Suprapubic skin (tissue), 4 donors: ENCODE measurements around the gene SYNE1. TPM values are rescaled to one million over a fixed set of nuclear protein-coding genes. Genes with fewer than 3 reads are reported as not detected.
"Not testable (repeated sequence)": the region's sequence is repeated elsewhere in the genome, so short reads cannot be mapped to it uniquely, and the experiment has no call there.

Experiments
- DNase-seq, 2 donors: peaks; one replicate each; pipeline ENCODE4 v3.0.0-alpha.2; 2019; ENCODE audit warnings: low spot score in 2 of 2
- H3K27ac ChIP-seq: fragments of 200-600 bp; sonication (generic); one replicate; pipeline ENCODE4 v1.5.1; 2019
- H3K27me3 ChIP-seq: fragments of 200-600 bp; sonication (generic); one replicate; pipeline ENCODE4 v1.5.1; 2019
- H3K36me3 ChIP-seq: fragments of 200-600 bp; sonication (generic); one replicate; pipeline ENCODE4 v1.5.1; 2019
- H3K4me1 ChIP-seq: fragments of 200-600 bp; sonication (generic); one replicate; pipeline ENCODE4 v1.5.1; 2019
- H3K4me3 ChIP-seq: fragments of 200-600 bp; sonication (generic); one replicate; pipeline ENCODE4 v1.5.1; 2019; ENCODE audit warnings: mild to moderate bottlenecking
- H3K9me3 ChIP-seq: fragments of 200-600 bp; sonication (generic); one replicate; pipeline ENCODE4 v1.5.1; 2019
- EP300 ChIP-seq: sonication (generic); formaldehyde crosslinking; IDR thresholded peaks from one replicate; pipeline ENCODE4 v1.6.1; 2017; ENCODE audit warnings: antibody characterized with exemption
- POLR2A ChIP-seq, 2 donors: fragments of 450-650 bp; IDR thresholded peaks; one replicate each; pipeline ENCODE4 v1.6.1; 2017; ENCODE audit warnings: antibody characterized with exemption in 2 of 2, mild to moderate bottlenecking in 2 of 2, moderate library complexity in 2 of 2
- POLR2AphosphoS5 ChIP-seq, 3 donors: sonication (generic); formaldehyde crosslinking; IDR thresholded peaks; one replicate each; pipeline ENCODE4 v1.6.1; 2017; ENCODE audit warnings: antibody characterized with exemption in 3 of 3
- WGBS: methylation state at CpG from one replicate; pipeline ENCODE4 v1.1.5; 2018; 5-methylcytosine and 5-hydroxymethylcytosine counted together
- total RNA-seq, 4 donors: library from RNA; depleted of rRNA; stranded (reverse); fragments of >200 nt; gene quantifications; one replicate each; pipeline ENCODE4 v1.1.0, GENCODE V29; 2016
- TF ChIP-seq, protein P1 (sequence below), 2 donors: fragments of 200-600 bp in 1 of 2; fragments of 450-650 bp in 1 of 2; sonication (generic) in 1 of 2; IDR thresholded peaks; one replicate each; pipeline ENCODE4 v1.5.1; 2016 to 2019; ENCODE audit warnings: antibody characterized with exemption in 2 of 2, mild to moderate bottlenecking in 1 of 2, moderate library complexity in 1 of 2

Gene SYNE1
- total RNA-seq, 4 donors from 2014 or later, result 105 to 184 (median 132) TPM

DNA sequence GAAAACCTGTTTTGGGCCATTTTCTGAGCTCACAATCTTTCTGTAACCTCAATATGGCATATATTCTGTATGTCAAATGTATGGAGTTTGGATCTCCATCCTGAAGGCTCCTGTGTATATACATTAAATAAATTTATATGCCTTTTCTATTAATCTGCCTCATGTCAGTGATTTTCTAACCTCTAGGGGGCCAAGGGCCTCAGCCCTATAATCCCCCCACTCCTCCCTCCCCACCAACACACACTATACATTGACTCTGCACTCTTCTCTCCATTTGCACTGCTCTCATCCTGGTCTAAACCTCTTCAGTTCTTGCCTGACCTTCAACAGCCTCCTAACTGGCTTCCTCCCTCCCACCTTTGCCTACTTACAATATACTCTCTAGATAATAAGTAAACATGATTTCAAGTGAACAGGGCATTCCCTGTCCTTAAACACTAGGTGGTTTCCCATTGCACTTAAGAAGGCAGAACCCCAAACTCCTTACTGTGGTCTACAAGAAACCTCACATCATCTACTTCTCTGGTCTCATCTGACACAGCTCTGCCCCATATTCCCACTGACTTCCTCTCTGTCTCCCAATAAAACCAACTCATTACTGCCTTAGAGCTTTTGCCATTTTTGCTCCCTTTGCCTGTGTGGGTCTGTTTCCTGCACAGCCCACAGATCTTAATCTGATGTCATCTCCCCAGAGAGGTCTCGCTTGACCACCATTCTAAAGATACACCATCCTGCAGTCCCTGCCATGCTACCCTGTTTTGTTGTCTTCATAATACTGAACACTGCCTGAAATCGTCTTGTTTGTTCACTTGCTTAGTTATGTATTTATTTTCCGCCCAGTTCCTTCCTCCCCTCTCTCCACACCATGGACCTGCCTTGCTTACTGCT, 213.7 kb downstream of the SYNE1 start:
- no peak for TF ChIP-seq POLR2AphosphoS5 (IDR thresholded peaks at IDR 0.05)
- TF ChIP-seq POLR2A (IDR thresholded peaks at IDR 0.05), result no peak
- DNase-seq, result no peak
- 88% methylated on average over 3 of the region's 3 CpGs for WGBS

DNA sequence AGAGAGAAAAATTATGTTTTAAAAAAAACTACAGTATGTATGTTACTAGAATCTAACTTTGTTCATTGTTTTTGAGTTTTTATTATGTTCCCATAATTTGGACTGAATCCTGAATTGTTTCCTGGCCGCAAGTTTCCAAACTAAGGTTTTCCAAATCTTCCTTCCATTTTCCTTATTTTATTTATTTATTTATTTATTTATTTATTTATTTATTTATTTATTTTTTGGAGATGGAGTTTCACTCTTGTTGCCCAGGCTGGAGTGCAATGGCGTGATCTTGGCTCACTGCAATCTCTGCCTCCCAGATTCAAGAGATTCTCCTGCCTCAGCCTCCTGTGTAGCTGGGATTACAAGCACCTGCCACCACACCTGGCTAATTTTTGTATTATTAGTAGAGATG, 215.7 kb downstream of the SYNE1 start:
- WGBS, result 99% methylated on average over 2 of the region's 2 CpGs

More for the DNA sequence above, 213.7 kb downstream of the SYNE1 start:
- no peaks in the 10 kb centered on the region for H3K36me3 ChIP-seq
- H3K9me3 ChIP-seq, result no peaks in the 10 kb centered on the region
- no peak overlapping the region for H3K4me3 ChIP-seq
- H3K27ac ChIP-seq, result no peak overlapping the region
- H3K4me1 ChIP-seq, result no peaks in the 10 kb centered on the region
- no peaks in the 10 kb centered on the region for H3K27me3 ChIP-seq

DNA sequence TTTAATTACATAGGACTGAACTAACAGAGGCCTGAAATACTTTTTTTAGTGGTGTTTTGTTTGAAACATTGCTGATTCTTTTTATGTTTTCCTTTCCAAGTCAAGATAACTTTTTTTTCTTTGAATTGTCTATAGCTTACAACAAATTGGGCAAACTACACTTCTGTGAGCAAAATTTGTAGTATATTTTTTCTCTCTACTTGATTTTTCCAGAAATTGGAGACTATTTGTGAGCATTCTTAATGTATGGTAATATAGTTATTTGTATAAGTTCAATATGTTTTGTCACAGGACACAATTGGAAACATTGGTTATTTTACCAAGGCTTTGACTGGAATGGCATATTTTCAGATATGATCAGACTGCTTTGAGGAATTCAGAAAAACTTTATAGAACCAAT, 216.5 kb downstream of the SYNE1 start:
- Histone ChIP-seq H3K9me3 (no peaks in the 10 kb centered on the region), H3K27me3 (no peaks in the 10 kb centered on the region), H3K4me3 (no peak overlapping the region), H3K4me1 (no peaks in the 10 kb centered on the region), H3K36me3 (no peaks in the 10 kb centered on the region), H3K27ac (no peak overlapping the region)
- TF ChIP-seq, protein P1, sequence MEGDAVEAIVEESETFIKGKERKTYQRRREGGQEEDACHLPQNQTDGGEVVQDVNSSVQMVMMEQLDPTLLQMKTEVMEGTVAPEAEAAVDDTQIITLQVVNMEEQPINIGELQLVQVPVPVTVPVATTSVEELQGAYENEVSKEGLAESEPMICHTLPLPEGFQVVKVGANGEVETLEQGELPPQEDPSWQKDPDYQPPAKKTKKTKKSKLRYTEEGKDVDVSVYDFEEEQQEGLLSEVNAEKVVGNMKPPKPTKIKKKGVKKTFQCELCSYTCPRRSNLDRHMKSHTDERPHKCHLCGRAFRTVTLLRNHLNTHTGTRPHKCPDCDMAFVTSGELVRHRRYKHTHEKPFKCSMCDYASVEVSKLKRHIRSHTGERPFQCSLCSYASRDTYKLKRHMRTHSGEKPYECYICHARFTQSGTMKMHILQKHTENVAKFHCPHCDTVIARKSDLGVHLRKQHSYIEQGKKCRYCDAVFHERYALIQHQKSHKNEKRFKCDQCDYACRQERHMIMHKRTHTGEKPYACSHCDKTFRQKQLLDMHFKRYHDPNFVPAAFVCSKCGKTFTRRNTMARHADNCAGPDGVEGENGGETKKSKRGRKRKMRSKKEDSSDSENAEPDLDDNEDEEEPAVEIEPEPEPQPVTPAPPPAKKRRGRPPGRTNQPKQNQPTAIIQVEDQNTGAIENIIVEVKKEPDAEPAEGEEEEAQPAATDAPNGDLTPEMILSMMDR (IDR thresholded peaks at IDR 0.05), result no peak
- TF ChIP-seq EP300 (no peak), POLR2A (IDR thresholded peaks at IDR 0.05) (no peak), POLR2AphosphoS5 (IDR thresholded peaks at IDR 0.05) (no peak)
- DNase-seq, result no peak

More for the DNA sequence above, 215.7 kb downstream of the SYNE1 start:
- not testable (repeated sequence) for H3K27me3 ChIP-seq, DNase-seq, H3K27ac ChIP-seq, H3K4me1 ChIP-seq, H3K36me3 ChIP-seq, H3K9me3 ChIP-seq, H3K4me3 ChIP-seq

DNA sequence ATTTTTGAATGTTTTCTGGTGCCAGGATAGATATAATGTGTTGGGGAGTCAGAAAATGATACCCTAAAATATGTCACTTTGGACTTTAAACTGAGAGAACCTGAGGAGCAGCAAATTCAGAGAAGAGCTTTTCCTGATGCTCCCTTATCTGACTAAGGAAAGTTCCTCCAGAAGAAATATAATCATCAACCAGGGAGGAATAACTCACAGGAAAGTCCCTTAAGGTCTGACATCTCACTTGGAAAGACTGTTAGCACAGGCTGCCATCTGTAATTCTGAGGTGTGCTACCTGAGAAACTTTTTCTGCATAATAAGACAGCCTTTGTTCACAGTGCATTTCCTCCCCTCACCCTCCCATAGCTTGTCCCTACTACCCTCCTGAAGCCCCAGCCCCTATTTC, 218.6 kb downstream of the SYNE1 start:
- TF ChIP-seq, protein P1 (IDR thresholded peaks at IDR 0.05), result no peak
- no peak for TF ChIP-seq POLR2A (IDR thresholded peaks at IDR 0.05)
- TF ChIP-seq POLR2AphosphoS5 (IDR thresholded peaks at IDR 0.05), result no peak
- TF ChIP-seq EP300, result no peak
- H3K9me3 ChIP-seq, result no peaks in the 10 kb centered on the region

DNA sequence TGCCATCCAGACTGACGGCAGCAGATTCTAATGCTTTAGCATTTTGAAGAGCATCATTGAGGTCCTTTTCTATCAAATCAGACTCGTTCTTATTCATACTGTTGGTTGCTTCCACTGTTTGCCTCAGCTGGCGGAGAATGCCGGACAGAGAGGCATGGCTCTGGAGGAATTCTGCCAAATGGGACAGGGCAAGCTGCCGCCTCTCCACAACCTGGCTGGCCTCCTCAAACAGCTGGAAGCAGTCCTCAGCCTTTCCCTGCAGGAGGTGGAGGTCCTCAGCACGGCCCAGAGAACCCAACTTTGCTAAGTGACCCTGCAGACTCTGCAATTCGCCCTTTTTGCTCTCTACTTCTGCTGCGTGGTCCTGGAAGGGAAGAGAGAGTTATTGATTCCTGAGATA, 220.5 kb downstream of the SYNE1 start:
- H3K4me1 ChIP-seq, result no peaks in the 10 kb centered on the region
- WGBS, result 90% methylated on average over 8 of the region's 8 CpGs
- H3K27ac ChIP-seq, result no peak overlapping the region
- no peaks in the 10 kb centered on the region for H3K36me3 ChIP-seq
- H3K27me3 ChIP-seq, result no peaks in the 10 kb centered on the region
- H3K4me3 ChIP-seq, result no peak overlapping the region
- TF ChIP-seq, protein P1 (IDR thresholded peaks at IDR 0.05), result no peak
- TF ChIP-seq POLR2A (IDR thresholded peaks at IDR 0.05), result no peak
- TF ChIP-seq EP300, result no peak
- TF ChIP-seq POLR2AphosphoS5 (IDR thresholded peaks at IDR 0.05), result no peak
- DNase-seq, result no peak
- no peaks in the 10 kb centered on the region for H3K9me3 ChIP-seq

More for the DNA sequence above, 218.6 kb downstream of the SYNE1 start:
- Histone ChIP-seq H3K36me3 (no peaks in the 10 kb centered on the region), H3K4me1 (no peaks in the 10 kb centered on the region), H3K4me3 (no peak overlapping the region), H3K27me3 (no peaks in the 10 kb centered on the region), H3K27ac (no peak overlapping the region)
- no peak for DNase-seq

DNA sequence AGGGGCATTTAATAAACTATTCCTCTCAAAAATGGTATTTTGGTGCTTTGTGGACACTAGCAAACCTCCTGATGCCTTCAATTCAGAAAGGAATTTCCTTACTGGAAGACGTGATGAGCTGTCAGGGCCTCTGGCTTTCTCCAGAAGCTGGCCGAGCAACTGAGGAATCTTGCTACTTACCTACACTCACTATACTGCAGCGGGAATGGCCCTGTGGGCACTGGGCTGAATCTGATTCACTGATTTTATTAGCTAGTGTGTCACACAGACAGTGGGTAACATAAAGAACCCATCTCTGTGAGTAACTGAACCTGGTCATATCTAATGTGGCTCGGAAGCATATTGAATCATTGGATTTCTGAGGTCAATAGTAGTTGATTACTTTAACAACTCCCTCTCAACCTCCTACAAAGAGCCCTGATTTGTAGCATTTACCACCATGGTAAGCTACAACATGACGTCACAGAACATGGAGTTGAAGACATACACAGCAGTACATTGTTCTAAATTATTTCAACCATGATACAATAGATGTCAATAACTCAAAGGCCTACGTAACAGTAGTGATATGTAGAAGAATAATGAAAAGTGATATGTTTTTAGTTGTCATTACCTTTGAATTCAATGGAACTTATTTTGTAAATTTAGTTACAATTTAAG, 232.1 kb downstream of the SYNE1 start:
- no peak overlapping the region for H3K4me3 ChIP-seq
- H3K4me1 ChIP-seq, result peaks cover 3% of the 10 kb centered on the region
- DNase-seq, result no peak
- H3K9me3 ChIP-seq, result no peaks in the 10 kb centered on the region
- no peaks in the 10 kb centered on the region for H3K27me3 ChIP-seq
- TF ChIP-seq, protein P1 (IDR thresholded peaks at IDR 0.05), result no peak
- TF ChIP-seq EP300, result no peak
- WGBS, result 87% methylated on average over 6 of the region's 6 CpGs
- H3K27ac ChIP-seq, result no peak overlapping the region
- no peaks in the 10 kb centered on the region for H3K36me3 ChIP-seq
